ENCODE measurements around the gene RGS12.

The RGS12 gene

GRCh38 chr4:3284734-3285557 lies 7.9 kb upstream of the RGS12 start:
- no peak for DNase-seq

DNA sequence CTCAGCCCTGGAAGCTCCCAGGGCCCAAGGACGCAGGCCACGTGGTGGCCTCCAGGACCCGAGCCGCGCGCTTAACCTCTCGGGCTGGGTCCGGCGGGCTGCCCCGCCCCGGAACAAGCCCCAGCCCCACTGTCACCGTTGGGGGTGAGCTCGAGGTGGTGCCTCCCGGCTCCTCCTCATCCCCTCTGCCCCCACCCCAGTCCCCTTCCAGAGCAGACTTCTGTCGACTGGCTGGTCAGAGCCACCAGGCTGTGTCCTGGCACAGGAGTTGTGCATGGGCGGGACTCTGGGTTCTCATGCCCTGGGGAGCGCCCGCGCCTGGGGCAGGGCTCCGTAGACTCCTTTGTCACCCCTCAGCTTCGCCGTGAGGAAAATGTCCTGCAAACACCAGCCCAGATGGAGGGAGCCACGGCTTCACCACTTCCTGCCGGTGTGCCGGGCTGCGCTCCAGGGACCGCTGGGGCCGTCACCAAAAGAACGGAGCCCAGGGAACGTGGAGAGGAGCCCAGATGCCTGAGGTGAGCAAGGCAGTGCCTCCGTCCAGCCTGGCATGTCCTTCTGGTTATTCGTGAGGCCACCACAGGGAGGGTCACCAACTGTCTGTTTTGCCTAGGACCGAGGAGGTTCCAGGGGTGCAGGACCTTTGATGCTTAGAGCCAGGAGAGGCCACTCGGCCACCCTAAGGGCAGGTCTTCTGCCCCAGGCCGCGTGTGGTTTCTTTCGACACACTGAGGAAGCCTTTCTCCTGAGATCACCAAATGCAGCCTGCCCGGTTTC lies 7.1 kb upstream of the RGS12 start:
- DNase-seq: no peak

GRCh38 chr4:3286335-3287175 lies 6.3 kb upstream of the RGS12 start:
- no peak for DNase-seq

- DNase-seq: no peak
These were observed 5.4 kb upstream of the RGS12 start for GRCh38 chr4:3287271-3287971.

GRCh38 chr4:3287972-3288570 lies 4.8 kb upstream of the RGS12 start:
- DNase-seq: no peak

DNA sequence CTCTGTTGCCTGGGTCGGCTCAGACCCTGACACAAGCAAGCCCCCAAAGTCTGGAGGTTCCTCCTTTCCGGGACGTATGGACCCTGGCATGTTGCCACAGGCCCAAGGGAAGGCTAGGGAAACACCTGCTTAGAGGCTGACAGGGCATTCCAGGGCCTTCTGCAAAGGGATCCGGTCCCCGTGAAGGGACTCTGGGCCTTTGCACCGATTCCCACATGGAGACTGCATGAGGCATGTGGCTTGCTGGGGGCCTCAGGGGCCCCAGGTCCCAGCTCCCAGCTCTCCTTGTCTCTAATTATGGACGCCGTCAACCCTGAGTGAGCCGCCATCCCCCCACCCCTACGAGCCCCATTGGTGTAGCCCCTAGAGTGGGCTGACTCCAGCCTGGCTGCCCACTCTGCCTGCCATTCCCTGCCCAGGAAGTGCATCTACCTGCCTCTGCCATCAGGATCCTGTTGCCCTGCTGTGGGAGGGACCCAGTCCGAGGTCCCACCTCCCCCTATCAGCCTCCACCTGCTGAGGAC lies 4.2 kb upstream of the RGS12 start:
- DNase-seq: no peak

- DNase-seq: no peak
These were observed 2.3 kb upstream of the RGS12 start for GRCh38 chr4:3290476-3290875.

GRCh38 chr4:3290889-3291321 lies 1.9 kb upstream of the RGS12 start:
- DNase-seq: no peak

GRCh38 chr4:3291411-3291968 lies 1.3 kb upstream of the RGS12 start:
- DNase-seq: no peak

DNA sequence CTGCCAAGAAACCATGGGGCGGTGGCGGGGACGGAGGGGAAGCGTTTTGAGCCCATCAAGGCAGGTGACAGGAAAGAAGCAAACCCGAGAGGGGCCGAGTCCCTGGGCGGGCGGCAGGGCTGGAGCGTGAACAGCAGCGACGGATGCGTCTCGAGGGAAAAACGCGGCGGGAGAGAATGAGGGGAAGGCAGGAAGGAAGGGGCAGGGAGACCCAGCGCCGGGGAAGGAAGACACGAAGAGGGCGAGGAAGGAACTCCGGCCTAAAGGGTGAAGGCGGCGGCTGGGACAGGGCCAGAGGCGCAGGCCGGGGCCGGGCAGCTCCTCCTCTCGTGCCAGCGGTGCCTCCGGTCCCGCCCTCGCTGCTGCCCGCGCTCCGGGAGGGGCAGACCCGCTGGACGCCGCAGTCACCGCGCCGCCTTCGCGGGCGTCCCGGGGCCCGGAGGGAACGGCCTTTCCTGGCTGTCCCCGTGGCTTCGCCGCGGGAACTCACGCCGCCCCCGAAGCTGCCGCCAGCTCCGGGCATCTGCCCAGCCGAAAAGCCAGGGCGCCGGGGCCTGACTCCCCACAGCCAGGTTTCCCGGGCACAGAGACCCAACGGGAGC lies 751 bp upstream of the RGS12 start:
- DNase-seq: no peak

DNA sequence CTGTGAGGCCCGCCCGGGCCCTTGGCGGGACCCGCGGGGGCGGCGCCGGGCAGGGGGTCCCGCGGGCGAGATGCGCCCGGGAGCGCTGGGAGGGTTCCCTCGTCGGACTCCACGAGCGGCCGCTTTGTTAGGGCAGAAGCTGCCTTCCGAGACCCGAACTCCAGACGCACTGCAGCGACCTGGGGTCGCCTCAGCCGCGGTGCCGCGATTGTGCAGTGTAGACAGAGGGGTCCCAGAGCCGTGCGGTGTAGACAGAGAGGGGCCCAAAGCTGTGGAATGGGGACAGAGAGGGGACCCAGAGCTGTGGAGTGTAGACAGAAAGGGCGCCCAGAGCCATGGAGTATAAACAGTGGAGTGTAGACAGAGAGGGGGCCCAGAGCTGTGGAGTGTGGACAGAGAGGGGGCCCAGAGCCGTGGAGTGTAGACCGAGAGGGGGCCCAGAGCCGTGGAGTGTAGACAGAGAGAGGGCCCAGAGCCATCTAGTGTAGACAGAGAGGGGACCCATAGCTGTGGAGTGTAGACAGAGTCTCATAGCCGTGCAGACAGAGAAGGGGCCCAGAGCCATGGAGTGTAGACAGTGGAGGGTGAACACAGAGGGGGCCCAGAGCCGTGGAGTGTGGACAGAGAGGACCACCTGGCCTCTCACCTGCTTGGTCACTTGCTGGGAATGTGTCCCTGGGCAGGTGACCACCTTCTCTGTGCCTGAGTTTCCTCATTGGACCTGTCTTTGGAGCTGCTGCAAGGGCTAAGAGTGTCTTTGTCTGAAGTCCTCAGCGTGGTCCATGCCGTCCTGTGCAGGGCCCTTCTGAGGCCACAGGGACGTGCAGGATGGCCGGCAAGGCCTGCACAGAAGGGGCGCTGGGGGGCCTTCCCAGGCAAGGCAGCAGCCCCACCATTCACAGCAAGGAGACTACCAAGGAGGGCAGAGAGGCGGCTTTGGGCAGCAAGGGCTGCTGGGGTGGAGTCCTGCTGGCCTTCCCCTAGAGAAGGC lies 875 bp downstream of the RGS12 start:
- no peak for DNase-seq

DNA sequence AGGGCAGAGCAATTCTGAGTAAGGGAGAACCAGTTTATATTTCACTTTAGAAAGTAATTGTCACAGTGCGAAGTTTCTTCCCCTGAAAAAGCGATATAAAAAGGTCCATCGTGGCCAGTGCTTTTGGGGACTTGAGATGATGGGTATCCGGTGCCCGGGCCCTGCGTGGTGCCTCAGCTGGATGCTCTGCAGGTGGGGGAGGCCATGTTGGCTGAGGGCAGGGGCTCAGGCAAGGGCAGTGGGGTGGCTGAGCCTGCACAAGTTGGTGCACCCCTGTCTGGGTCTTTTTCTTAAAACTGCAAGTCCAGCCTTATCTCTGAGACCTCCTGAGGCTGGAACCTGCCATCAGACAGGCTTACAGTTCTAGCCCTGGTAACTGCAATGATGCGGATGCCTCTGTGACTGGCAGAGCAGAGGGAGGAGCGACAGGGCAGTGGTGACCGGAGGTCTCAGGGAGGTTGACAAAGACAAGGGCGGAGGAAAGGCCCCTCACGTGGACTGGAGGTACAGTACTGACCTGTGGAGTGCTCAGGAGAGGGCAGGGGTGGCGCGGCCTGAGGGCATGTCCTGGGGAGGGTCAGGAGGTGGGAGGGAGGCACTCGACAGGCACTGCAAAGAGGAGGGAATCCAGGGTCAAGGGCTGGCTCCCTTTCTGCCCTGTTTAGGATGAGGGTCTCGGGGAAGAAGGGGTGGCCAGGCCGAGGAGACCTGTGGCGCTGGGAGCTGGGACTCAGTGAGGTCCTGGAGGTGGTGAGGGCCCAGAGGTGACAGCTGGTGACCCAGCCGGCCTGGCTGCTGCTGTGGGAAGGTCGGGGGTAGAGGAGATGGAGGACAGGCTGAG lies 1.8 kb downstream of the RGS12 start:
- no peak for DNase-seq

DNA sequence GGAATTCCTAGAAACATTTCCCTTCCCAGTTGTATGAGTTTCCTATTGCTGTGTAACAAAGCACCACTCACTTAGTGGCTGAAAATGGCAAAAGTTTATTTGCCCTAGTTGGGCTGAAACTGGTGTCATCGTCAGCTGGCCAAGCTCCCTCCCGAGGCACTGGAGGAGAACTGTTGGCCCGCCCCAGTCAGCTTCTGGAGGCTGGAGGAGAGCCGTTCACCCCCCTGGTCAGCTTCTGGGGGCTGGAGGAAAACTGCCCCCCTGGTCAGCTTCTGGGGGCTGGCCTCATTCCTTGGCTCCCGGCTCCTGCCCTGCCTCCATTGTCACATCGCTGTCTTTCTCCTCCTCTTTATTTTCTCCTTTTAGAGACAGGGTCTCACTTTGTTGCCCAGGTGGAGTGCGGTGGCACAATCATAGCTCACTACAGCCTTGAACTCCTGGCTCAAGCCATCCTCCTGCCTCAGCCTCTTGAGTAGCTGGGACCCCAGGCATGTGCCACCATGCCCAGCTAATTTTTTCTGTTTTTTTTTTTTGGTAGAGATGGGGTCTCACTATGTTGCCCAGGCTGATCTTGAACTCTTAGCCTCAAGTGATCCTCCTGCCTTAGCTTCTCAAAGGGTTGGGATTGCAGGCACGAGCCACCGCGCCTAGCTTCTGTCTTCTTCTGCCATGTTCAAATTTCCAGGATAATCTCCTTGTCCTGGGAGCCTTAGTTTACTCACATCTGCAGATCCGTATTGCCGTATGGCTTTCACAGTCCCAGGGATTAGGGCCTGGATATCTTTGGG lies 3.2 kb downstream of the RGS12 start:
- DNase-seq: no peak

DNA sequence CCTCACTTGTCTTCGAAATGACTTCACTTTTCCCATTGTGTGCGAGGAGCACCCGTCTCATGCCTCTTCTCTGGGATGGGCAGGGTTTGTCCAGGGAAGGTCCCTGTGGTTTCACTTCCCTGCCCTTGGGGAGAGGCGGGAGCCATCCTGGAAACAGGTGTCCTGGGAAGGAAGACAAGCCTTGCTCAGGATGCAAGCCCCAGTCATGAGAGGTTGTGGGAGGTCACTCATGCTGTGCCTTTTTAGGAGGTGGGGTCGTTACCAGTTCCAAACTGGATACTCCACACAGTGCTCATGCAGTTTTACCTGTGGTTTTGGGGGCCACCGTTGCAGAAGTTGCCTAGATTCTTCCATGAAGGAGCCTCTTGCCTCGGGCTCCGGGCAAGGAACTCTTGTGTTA lies 3.8 kb downstream of the RGS12 start:
- DNase-seq: no peak

- no peak for DNase-seq
These were observed 4.4 kb downstream of the RGS12 start for GRCh38 chr4:3297066-3297859.

- no peak for DNase-seq
These were observed 6.5 kb downstream of the RGS12 start for GRCh38 chr4:3299122-3299975.
